OCI-LY7 (cell line): ENCODE measurements around the gene FGGY. TPM values are rescaled to one million over a fixed set of nuclear protein-coding genes. Genes with fewer than 3 reads are reported as not detected.

Source experiments
- BruUV-seq: library from RNA; stranded (reverse); fragments of 400-500 nt; replicated peaks from 2 replicates; lab custom pipeline; 2021; lab: Mats Ljungman, UMichigan
- CTCF ChIA-PET: fragments of 300-600 bp; sonication (Branson Sonifier 250); formaldehyde crosslinking; loops from one replicate; lab custom pipeline; 2022; ENCODE audit warnings: antibody characterized with exemption; ENCODE audit not compliant: unreplicated experiment; lab: Charles Lee
- POLR2A ChIA-PET: fragments of 300-600 bp; sonication (Branson Sonifier 250); formaldehyde crosslinking; loops from one replicate; lab custom pipeline; 2022; ENCODE audit warnings: antibody characterized with exemption; lab: Charles Lee
- DNase-seq: peaks from one replicate; pipeline ENCODE4 v3.0.0-alpha.2; 2015; ENCODE audit warnings: low spot score
- H2AFZ ChIP-seq: fragments of 200-600 bp; sonication (generic), shearing (Covaris generic); 2 replicates; pipeline ENCODE4 v1.6.1; 2014; ENCODE audit warnings: mild to moderate bottlenecking, antibody characterized with exemption, low read length, moderate library complexity
- H3K27ac ChIP-seq: fragments of 200-600 bp; sonication (generic); 2 replicates; pipeline ENCODE4 v1.5.1; 2014; ENCODE audit warnings: mixed run types, low read depth, mild to moderate bottlenecking, moderate library complexity, low read length, inconsistent platforms; ENCODE audit not compliant: poor library complexity, severe bottlenecking
- H3K36me3 ChIP-seq: fragments of 200-600 bp; sonication (generic); 2 replicates; pipeline ENCODE4 v1.6.1; 2014; ENCODE audit warnings: mild to moderate bottlenecking, antibody characterized with exemption, low read length, moderate library complexity, mixed read lengths; ENCODE audit not compliant: insufficient read depth
- H3K4me1 ChIP-seq: fragments of 200-600 bp; sonication (generic); 2 replicates; pipeline ENCODE4 v1.5.1; 2014; ENCODE audit warnings: mild to moderate bottlenecking, low read length; ENCODE audit not compliant: insufficient read depth, poor library complexity, severe bottlenecking
- H3K4me2 ChIP-seq: fragments of 200-600 bp; sonication (generic); 2 replicates; pipeline ENCODE4 v1.6.1; 2014; ENCODE audit warnings: mild to moderate bottlenecking, low read length
- H3K4me3 ChIP-seq: fragments of 200-600 bp; sonication (generic); 2 replicates; pipeline ENCODE4 v1.5.1; 2014; ENCODE audit warnings: mild to moderate bottlenecking, low read depth, low read length; ENCODE audit not compliant: poor library complexity, severe bottlenecking
- H3K79me2 ChIP-seq: fragments of 200-600 bp; sonication (generic); 2 replicates; pipeline ENCODE4 v1.6.1; 2016; ENCODE audit warnings: low read depth, mild to moderate bottlenecking, low read length, moderate library complexity, mixed read lengths; ENCODE audit not compliant: insufficient read depth
- H3K9me2 ChIP-seq: fragments of 200-600 bp; sonication (generic); 2 replicates; pipeline ENCODE4 v1.6.1; 2016; ENCODE audit warnings: mild to moderate bottlenecking, low read length, mixed read lengths; ENCODE audit not compliant: insufficient read depth
- H3K9me3 ChIP-seq: fragments of 200-600 bp; sonication (generic); 2 replicates; pipeline ENCODE4 v1.6.1; 2014; ENCODE audit warnings: mild to moderate bottlenecking, mixed run types, low read length, mixed read lengths
- H4K20me1 ChIP-seq: fragments of 200-600 bp; sonication (generic); 2 replicates; pipeline ENCODE4 v1.6.1; 2014; ENCODE audit warnings: mild to moderate bottlenecking, antibody characterized with exemption, low read length, moderate library complexity, mixed read lengths; ENCODE audit not compliant: insufficient read depth
- EZH2phosphoT487 ChIP-seq: fragments of 200-600 bp; sonication (generic); IDR thresholded peaks from 2 replicates; pipeline ENCODE4 v1.6.1; 2018; ENCODE audit warnings: low read depth, borderline replicate concordance, mild to moderate bottlenecking, mixed run types, antibody characterized with exemption, low read length, moderate library complexity, mixed read lengths
- intact Hi-C: fragments of 100-400 bp; cut with micrococcal nuclease; formaldehyde crosslinking; loops from one replicate; pipeline ENCODE4 v1.10.0; 2022; ENCODE audit not compliant: unreplicated experiment
- total RNA-seq, 2 experiments: library from RNA; depleted of rRNA in 1 of 2; stranded (reverse); fragments of >200 nt in 1 of 2; shearing (Covaris generic) in 1 of 2; gene quantifications; 2 replicates each; pipeline ENCODE4 v1.2.3, GENCODE V29; 2014 to 2022
- TF ChIP-seq, protein P1 (sequence below): fragments of 200-600 bp; sonication (generic); conservative IDR thresholded peaks from 2 replicates; pipeline ENCODE4 v1.5.1; 2014; ENCODE audit warnings: mild to moderate bottlenecking, antibody characterized with exemption, low read length, moderate library complexity, mixed read lengths

The FGGY gene
- total RNA-seq, 2 experiments from 2014 or later, result 0.63 to 4.5 TPM

DNA sequence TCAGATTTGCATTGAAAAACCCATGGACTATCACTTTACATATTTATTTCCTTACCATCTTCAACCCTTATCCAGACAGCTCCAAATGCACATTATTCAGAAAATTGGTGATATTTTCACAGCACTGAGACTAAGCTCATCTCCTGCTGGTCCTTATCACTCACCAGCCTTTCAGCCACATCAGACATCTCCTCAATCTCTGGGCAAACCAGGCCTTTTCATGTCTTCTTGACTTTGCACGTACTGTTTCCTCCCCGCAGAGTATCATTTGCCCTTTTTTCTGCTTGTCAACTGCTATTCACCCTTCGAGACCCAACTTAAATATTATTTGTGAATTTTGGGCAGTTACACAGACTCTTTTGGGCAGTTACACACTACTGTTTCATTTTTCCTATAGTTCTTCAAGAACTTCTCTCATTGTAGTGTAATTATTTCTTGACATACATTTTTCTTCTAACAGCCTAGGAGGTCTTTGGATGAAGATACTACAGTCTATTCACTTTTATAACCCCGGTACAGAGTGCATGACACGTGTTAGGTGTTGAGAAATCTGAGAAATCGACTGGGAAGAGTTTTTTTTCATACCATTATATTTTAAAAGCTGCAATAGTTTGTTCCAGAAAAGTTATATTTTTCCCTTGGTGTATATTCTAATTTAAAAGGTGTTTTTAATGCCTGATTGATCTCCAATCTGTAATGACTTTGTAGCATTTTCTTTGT lies 98.0 kb downstream of the FGGY start:
- Histone ChIP-seq H4K20me1 (no peaks in the 10 kb centered on the region), H3K36me3 (no peaks in the 10 kb centered on the region), H3K9me3 (no peaks in the 10 kb centered on the region), H3K79me2 (no peaks in the 10 kb centered on the region), H3K4me3 (no peak overlapping the region), H3K4me2 (no peak overlapping the region), H2AFZ (no peak overlapping the region), H3K4me1 (no peaks in the 10 kb centered on the region), H3K9me2 (no peaks in the 10 kb centered on the region), H3K27ac (no peak overlapping the region)
- intact Hi-C loops, result no loop called here
- TF ChIP-seq EZH2phosphoT487, result no peak
- TF ChIP-seq, protein P1, sequence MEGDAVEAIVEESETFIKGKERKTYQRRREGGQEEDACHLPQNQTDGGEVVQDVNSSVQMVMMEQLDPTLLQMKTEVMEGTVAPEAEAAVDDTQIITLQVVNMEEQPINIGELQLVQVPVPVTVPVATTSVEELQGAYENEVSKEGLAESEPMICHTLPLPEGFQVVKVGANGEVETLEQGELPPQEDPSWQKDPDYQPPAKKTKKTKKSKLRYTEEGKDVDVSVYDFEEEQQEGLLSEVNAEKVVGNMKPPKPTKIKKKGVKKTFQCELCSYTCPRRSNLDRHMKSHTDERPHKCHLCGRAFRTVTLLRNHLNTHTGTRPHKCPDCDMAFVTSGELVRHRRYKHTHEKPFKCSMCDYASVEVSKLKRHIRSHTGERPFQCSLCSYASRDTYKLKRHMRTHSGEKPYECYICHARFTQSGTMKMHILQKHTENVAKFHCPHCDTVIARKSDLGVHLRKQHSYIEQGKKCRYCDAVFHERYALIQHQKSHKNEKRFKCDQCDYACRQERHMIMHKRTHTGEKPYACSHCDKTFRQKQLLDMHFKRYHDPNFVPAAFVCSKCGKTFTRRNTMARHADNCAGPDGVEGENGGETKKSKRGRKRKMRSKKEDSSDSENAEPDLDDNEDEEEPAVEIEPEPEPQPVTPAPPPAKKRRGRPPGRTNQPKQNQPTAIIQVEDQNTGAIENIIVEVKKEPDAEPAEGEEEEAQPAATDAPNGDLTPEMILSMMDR, result no peak
- DNase-seq, result no peak
- CTCF ChIA-PET, result no interaction called here
- BruUV-seq, result no TSS peak
- POLR2A ChIA-PET, result interaction anchor here (1.0 kb wide), 1 partner anchor 27 kb away, joined by 3 read pairs; no protein-coding TSS in a partner anchor

- intact Hi-C loops, result no loop called here
Measured at GRCh38 chr1:59396387-59396786, 99.5 kb downstream of the FGGY start.

More at GRCh38 chr1:59396387-59396786, 99.5 kb downstream of the FGGY start:
- H3K27ac ChIP-seq, result no peak overlapping the region
- H3K4me3 ChIP-seq, result no peak overlapping the region
- H3K36me3 ChIP-seq, result no peaks in the 10 kb centered on the region
- no peak overlapping the region for H2AFZ ChIP-seq
- H3K9me2 ChIP-seq, result no peaks in the 10 kb centered on the region
- H3K9me3 ChIP-seq, result no peaks in the 10 kb centered on the region
- CTCF ChIA-PET, result no interaction called here
- no peaks in the 10 kb centered on the region for H4K20me1 ChIP-seq
- no peaks in the 10 kb centered on the region for H3K4me1 ChIP-seq
- no peak for DNase-seq
- POLR2A ChIA-PET, result no interaction called here
- no TSS peak for BruUV-seq
- H3K79me2 ChIP-seq, result no peaks in the 10 kb centered on the region
- H3K4me2 ChIP-seq, result no peak overlapping the region
- no peak for TF ChIP-seq EZH2phosphoT487
- TF ChIP-seq, protein P1, result no peak
